HepG2 (cell line): ENCODE measurements around the gene NABP2. TPM values are rescaled to one million over a fixed set of nuclear protein-coding genes. Genes with fewer than 3 reads are reported as not detected.

Source experiments
- AFF4 ChIP-seq: sonication (generic); formaldehyde crosslinking; IDR thresholded peaks from 2 replicates; pipeline ENCODE4 v1.4.0; 2020; ENCODE audit warnings: missing genetic modification reagents
- BATF2 ChIP-seq: sonication (generic); formaldehyde crosslinking; IDR thresholded peaks from 2 replicates; pipeline ENCODE4 v1.8.0; 2022; ENCODE audit warnings: mild to moderate bottlenecking, missing genetic modification reagents, moderate library complexity
- BCL3 ChIP-seq: sonication (generic); formaldehyde crosslinking; IDR thresholded peaks from 2 replicates; pipeline ENCODE4 v1.5.1; 2020; ENCODE audit warnings: mild to moderate bottlenecking, missing genetic modification reagents, moderate library complexity
- SMAD3 ChIP-seq: sonication (generic); formaldehyde crosslinking; IDR thresholded peaks from 2 replicates; pipeline ENCODE4 v1.4.0; 2020; ENCODE audit warnings: missing genetic modification reagents
- SNAPC4 ChIP-seq: sonication (generic); formaldehyde crosslinking; IDR thresholded peaks from 2 replicates; pipeline ENCODE4 v1.4.0; 2020; ENCODE audit warnings: mild to moderate bottlenecking, missing genetic modification reagents
- THAP9 ChIP-seq: sonication (generic); formaldehyde crosslinking; IDR thresholded peaks from 2 replicates; pipeline ENCODE4; 2020; ENCODE audit warnings: missing genetic modification reagents, mild to moderate bottlenecking, borderline replicate concordance
- ZBTB26 ChIP-seq: IDR thresholded peaks from 2 replicates; pipeline ENCODE4 v1.6.1; 2016; ENCODE audit warnings: missing compliant biosample characterization, missing genetic modification reagents, borderline replicate concordance
- polyA plus RNA-seq, 8 experiments: library from polyadenylated mRNA; depleted of rRNA in 3 of 8; stranded (reverse) in 7 of 8; unstranded in 1 of 8; fragments of >200 nt; fragmentation: Illumina TruSeq in 4 of 8; extraction: Trizol in 4 of 8; gene quantifications; 2 replicates each; pipeline versions ENCODE4 v1.2.1 to v1.2.3, GENCODE V29; 2011 to 2016; ENCODE audit warnings: low read depth in 4 of 8, missing spikeins in 1 of 8, mixed read lengths in 1 of 8; ENCODE audit not compliant: insufficient read depth in 1 of 8
- total RNA-seq, 5 experiments: library from RNA; depleted of rRNA; stranded (reverse); fragments of >200 nt; fragmentation: Illumina TruSeq; extraction: Trizol; gene quantifications; 2 replicates each; pipeline ENCODE4 v1.2.3, GENCODE V29; 2016; ENCODE audit warnings: low read depth in 1 of 5

NABP2 gene
- total and polyA plus RNA-seq, 2 of the 13 experiments (the other 11 are each of a cell fraction or from before 2014, with no cell fraction given) = 33.2 to 35.5 TPM

GRCh38 chr12:56224102-56224701 is at the start of gene NABP2 (continued):
- TF ChIP-seq SMAD3 = peak; percentile 34; the same call in 1 of the 2 replicates
- no peak for TF ChIP-seq BATF2 (CRISPR knock-in tag)
- TF ChIP-seq ZBTB26 (CRISPR knock-in tag) = 0 out of 2 replicates have a peak, but pooled peaks have one; percentile 19
- TF ChIP-seq BCL3 (CRISPR knock-in tag) = no peak
- TF ChIP-seq THAP9 (CRISPR knock-in tag) = peak; percentile 78; the same call in 1 of the 2 replicates
- no peak for TF ChIP-seq SNAPC4 (CRISPR knock-in tag)
- no peak for TF ChIP-seq AFF4
